ENCODE results near the gene RAD51.

RAD51 gene

GRCh38 chr15:40722934-40723333 lies 28.0 kb downstream of the RAD51 start:
- TF ChIP-seq, protein P1, sequence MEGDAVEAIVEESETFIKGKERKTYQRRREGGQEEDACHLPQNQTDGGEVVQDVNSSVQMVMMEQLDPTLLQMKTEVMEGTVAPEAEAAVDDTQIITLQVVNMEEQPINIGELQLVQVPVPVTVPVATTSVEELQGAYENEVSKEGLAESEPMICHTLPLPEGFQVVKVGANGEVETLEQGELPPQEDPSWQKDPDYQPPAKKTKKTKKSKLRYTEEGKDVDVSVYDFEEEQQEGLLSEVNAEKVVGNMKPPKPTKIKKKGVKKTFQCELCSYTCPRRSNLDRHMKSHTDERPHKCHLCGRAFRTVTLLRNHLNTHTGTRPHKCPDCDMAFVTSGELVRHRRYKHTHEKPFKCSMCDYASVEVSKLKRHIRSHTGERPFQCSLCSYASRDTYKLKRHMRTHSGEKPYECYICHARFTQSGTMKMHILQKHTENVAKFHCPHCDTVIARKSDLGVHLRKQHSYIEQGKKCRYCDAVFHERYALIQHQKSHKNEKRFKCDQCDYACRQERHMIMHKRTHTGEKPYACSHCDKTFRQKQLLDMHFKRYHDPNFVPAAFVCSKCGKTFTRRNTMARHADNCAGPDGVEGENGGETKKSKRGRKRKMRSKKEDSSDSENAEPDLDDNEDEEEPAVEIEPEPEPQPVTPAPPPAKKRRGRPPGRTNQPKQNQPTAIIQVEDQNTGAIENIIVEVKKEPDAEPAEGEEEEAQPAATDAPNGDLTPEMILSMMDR (IDR thresholded peaks at IDR 0.05; ENCODE audit: low read depth, low read length) = no peak

DNA sequence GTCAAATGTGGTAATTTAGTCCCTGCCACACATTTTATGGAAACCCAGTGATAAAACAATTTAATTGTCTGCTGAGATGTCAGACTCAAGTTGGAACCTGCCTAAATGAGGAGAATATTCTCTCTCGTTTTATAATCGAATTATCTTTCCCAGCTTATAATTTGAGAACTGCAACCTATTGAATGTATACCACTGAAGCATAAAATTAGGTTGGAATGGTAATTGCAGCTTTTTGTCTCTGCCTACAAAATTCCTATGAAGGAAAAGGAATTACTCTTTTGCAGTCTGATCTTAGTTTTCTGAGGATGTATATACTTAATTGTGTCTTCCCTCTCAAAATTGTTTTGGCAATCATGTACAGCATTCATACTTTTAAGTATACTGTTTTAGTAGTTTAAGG lies 28.9 kb downstream of the RAD51 start:
- TF ChIP-seq, protein P1 (IDR thresholded peaks at IDR 0.05; ENCODE audit: low read depth, low read length) = no peak
- DNase-seq (ENCODE audit: extremely low read depth, low read depth) = no peak

More at GRCh38 chr15:40722934-40723333, 28.0 kb downstream of the RAD51 start:
- DNase-seq (ENCODE audit: extremely low read depth, low read depth) = no peak

DNA sequence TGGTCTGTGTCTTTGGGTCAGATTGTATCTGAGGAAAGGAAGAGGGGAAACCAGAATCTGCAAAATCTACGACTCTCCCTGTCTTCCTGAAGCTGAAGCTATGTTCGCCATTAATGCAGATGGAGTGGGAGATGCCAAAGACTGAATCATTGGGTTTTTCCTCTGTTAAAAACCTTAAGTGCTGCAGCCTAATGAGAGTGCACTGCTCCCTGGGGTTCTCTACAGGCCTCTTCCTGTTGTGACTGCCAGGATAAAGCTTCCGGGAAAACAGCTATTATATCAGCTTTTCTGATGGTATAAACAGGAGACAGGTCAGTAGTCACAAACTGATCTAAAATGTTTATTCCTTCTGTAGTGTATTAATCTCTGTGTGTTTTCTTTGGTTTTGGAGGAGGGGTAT lies 36.1 kb downstream of the RAD51 start:
- DNase-seq (ENCODE audit: extremely low read depth, low read depth) = no peak
- TF ChIP-seq, protein P1 (IDR thresholded peaks at IDR 0.05; ENCODE audit: low read depth, low read length) = no peak

DNA sequence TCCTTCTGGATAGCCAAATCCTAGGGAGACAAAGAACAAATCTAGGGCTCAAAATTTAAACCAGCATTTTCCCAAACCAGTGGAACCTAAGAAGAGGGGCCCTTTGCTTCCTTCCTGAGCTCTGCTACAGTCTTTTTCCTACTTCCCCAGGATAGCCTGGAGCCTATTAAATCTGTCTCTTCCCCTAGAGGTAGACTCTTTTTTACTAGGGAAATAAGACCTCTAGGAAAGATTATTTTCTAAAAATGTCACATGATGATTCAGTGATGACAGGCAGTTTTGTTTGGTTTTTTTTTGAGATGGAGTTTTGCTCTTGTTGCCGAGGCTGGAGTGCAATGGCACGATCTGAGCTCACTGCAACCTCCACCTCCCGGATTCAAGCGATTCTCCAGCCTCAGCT lies 41.6 kb downstream of the RAD51 start:
- no peak for DNase-seq (ENCODE audit: extremely low read depth, low read depth)
- TF ChIP-seq, protein P1 (IDR thresholded peaks at IDR 0.05; ENCODE audit: low read depth, low read length) = no peak

DNA sequence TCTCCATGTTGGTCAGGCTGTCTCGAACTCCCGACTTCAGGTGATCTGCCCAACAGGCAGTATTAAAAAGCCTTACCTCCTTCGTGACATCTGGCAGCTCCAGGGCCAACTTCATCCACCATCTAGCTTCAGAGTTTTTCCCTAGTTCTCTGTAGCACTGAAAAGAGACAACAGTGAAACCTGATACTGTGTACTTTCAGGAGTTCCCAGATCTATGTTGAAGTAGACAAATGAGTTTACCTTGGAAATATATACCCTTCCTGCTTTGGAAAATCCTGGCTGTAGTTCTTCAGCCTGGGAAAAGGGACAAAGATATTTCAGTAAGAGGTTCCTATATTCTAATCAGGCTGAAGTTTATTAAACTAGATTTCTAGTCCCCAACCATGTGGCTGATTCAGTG lies 42.1 kb downstream of the RAD51 start:
- TF ChIP-seq, protein P1 (IDR thresholded peaks at IDR 0.05; ENCODE audit: low read depth, low read length) = no peak
- DNase-seq (ENCODE audit: extremely low read depth, low read depth) = no peak

DNA sequence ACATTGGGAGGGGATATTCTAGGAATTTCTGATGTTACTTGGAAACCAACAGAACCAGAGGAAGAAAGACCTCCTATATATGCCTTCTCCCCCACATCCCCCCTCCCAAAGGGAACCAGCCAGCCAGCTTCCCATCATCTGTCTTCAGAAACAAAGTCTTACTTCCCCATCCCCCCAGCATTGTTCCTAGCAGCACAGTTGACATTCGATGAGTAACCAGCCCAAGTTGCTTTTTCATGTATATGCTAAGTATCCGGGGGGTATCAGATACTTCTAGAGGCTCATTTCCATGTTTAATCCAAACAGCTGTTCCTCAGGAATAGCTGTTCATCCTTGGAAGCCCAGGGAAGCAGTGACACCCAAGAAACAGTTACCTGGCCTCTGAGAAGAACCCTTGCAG lies 44.1 kb downstream of the RAD51 start:
- TF ChIP-seq, protein P1 (IDR thresholded peaks at IDR 0.05; ENCODE audit: low read depth, low read length) = no peak

GRCh38 chr15:40739854-40740253 lies 44.9 kb downstream of the RAD51 start:
- no peak for DNase-seq (ENCODE audit: extremely low read depth, low read depth)
- TF ChIP-seq, protein P1 (IDR thresholded peaks at IDR 0.05; ENCODE audit: low read depth, low read length) = no peak

More for the DNA sequence above, 44.1 kb downstream of the RAD51 start:
- DNase-seq (ENCODE audit: extremely low read depth, low read depth) = no peak
